HG02981 (cell line): Measurements from ENCODE around the gene FSTL4.

Experiments used
- ATAC-seq: cut with Tn5 transposase; IDR thresholded peaks from one replicate; pipeline ENCODE4 v1.9.1; 2021; ENCODE audit warnings: mild to moderate bottlenecking, moderate library complexity; ENCODE audit not compliant: unreplicated experiment

Gene FSTL4

DNA sequence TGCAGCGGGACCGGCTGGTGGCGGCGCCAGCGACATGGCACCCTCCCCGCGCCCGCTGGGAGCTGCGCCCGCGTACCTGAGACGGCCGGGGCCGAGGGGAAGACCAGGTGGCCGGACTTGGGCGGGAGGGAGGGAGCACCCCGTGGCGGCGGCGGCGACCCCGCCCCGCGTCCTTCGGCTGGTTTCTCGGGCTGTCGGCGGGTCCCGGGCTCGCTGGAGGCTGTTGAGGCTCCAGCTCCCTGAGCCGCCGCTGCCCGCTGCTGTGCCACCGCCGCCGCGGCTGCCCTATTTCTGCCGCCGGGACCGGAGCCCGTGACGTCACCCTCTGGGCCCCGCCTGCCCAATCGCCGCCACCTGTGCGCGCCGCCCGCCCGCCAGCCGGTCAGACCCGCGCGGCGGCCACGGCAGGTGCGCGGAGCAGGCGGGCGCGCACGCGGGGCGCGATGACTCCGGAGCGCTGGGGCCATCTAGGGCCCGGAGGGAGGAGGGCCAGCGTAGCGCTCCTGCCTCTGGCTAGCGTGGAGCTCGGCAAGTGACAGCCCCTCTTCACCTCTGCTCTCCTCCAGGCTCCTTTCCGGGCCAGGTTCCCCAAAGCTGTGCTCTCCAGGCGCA, at the start of gene FSTL4:
FSTL4 (minus strand) TSS at position 293 of the 612 bp plus-strand sequence.
- ATAC-seq, result no peak

DNA sequence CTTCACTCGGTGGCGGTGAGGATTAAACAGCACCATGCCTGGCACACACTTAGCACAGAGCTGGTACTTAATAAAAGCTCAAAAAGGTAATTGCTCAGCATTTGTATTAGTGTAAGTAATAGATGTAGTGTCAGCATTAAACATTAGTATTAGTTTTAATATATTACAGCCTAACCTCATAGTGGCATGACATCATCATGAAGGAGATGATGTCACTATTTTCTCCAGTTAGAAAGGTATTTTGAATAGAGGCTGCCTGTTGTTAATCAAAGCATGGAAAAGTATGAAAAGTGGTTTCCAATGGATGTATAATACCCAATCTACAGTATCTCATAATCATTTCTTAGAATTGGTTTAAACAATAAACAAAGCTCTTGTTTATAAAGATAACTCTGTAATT, 49.0 kb upstream of the FSTL4 start:
- ATAC-seq, result no peak

DNA sequence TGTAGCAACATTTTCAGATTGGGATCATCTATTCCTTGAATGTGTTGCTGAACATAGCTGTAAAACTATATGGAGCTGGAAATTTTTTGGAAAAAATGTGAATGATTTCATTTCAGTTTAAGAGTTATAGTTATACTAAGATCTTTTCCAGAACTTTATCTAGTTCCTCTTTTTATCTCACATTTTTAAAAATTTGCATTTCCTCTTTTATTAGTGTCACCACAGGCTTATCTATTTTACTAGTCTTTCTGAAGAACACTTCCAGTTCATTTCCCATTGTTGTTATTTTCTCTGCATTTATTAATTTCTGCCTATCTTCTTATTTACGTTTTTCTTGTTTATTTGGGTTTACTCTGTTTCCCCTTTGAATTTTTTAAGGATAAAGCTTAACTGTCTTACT, 46.0 kb upstream of the FSTL4 start:
- ATAC-seq, result no peak

GRCh38 chr5:133657036-133657435, 44.7 kb upstream of the FSTL4 start:
- no peak for ATAC-seq

GRCh38 chr5:133655966-133656365, 43.6 kb upstream of the FSTL4 start:
- no peak for ATAC-seq

DNA sequence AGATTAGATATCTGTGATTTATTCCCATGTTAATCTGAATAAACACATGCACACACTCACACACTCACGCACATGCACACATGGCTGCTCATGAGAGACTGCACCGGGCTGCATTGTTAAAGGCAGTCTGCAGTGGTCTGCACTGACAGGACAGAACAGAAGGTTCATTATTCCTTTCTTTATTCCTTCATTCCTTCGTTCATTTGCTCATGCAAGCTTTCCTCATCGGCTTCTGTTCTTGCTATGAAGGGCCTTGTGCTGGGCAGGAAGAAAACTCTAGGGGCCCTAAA, 41.4 kb upstream of the FSTL4 start:
- ATAC-seq, result no peak

DNA sequence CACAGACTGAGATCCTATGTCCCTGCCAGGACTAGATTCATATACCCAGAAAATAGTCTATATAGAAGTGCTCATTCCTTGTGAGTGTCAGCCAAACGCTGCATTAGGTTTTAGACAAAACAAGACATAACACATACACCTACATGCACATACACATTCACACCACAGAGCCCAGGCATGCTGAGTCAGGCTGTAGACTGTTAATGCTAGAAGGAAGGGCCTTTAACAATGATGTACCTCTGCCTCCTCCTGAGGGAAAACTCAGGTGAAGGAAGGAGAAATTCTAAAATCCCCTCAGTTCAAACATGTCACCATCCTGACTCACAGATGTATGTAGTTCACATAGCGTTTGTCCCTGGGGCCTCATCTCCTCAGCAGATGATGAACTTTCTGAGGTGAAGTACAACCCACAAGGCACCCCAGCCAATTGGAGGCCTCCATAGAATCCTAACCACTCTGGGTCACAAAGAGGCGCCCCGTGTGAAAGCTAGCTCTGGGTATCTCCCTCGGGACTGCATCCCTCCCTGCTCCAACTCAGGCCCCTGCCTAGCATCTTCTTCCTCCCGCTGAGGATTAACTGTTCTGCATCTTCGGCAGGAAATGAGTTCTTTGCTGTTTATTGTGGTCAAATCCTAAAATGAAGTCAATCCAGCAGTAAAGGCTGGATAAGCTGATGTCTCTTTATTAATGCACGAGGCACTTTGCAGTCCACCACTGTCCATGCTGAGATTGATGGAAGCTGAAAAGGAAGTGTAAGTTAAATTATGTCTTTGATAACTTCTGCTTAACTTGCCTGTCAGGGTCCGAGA, 40.8 kb upstream of the FSTL4 start:
- no peak for ATAC-seq

GRCh38 chr5:133644000-133644865, 31.9 kb upstream of the FSTL4 start:
- ATAC-seq, result no peak

DNA sequence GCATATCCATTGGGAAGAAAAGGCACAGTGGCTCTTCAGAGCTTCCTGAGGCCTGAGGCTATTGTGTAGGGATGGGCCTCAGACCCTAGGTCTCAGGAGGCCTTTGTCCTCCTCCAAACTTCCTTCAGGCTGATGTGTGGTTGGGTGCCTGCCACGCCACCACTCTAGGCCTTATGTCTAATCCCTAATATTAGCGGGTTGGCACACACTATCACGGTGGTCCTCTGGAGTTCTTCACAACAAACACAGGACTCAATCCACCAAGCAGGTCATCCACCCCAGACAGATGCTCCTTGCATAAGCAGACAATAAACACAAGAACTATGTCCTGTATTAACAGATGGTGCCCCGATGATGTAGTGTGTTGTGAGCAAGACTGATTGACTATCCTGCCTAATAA, 31.0 kb upstream of the FSTL4 start:
- ATAC-seq, result no peak

DNA sequence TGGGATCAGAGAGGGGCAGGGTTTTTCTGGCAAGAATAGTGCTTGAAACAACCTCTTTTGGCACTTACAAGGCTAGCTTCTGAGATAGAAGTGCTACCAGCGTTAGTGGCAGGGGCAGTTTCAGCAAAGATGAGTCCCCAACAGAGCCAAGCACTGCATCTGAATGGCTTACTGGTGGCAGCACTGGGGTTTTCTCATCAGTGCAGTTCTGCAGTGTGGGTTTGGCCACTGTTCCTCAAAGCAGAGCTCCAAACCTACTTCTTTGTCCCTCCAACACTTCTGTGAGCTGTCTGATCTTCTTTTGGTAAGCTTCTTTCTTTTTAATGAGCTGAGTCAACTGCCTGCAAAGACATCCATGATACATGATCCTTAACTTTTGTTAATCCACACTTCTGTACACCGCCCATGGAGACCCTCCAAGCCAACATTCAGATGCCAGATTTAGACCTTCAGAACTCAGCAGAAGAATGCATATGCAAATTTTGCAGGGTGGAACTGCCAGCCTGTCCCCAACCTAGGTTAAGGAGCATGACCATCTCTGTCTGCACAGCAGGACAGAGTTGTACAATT, 29.9 kb upstream of the FSTL4 start:
- no peak for ATAC-seq

DNA sequence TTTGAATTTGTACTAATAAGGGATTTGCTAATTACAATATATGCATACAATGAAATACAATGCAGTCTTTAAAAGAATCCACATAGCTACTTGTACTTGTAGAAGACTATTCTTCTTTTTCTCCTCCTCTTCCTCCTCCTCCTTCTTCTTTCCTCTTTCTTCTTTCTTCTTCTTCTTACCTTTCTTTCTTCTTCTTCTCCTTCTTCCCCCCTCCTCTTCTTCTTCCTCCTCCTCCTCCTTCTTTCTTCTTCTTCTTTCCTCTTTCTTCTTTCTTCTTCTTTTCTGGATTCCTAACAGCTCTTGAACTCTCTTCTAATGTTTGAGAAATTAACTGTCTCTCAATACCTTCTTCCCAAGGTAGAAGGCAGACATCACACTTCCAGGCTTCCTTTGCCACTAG, 29.3 kb upstream of the FSTL4 start:
- no peak for ATAC-seq

DNA sequence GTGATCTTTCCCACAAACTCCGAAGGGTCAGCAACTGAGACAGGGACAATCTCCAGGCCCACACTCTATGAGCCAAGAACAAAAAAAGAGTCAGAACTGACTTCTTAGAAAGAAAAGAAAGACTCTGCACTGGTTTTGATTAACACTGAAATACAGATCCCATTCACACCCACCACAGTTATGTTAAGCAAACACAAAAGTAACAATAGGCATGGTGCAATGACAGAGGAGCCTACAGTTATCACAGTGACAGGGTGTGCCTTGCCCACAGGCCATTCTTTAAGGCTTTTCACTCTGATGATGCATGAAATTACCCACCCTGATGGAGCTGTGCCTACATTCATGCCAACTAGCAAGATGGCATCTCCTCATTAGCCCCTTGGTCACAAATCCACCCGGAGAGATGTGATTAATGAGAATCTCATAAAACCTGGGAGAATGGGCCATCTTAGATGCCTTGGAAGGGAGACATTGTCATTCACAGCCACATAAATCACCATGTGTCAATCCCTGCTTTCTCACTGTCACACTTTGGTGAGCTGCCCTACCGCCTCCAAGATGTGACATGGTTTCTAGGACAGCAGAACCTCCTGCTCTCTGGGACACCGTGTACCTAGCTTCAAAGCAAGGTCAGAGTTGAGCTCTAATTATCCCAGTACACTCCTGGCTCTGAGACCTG, 27.6 kb upstream of the FSTL4 start:
- no peak for ATAC-seq

DNA sequence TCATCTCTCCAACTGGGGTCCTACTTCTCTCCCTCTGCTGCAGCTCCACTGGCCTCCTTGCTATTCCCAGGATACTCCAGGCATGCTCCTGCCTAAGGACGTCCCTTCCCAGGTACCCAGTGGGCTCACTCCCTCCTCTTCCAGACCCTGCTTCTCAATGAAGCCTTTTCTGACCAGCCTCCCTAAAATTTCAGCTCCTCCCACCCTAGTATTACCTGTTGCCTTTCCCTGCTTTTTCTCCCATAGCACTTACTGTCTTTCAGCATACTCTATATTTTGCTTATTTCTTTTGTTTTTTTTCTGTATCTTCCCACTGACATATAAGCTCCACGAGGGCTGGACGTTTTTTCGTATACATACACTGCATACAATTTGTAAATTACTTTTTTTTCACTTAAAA, 26.1 kb upstream of the FSTL4 start:
- no peak for ATAC-seq

DNA sequence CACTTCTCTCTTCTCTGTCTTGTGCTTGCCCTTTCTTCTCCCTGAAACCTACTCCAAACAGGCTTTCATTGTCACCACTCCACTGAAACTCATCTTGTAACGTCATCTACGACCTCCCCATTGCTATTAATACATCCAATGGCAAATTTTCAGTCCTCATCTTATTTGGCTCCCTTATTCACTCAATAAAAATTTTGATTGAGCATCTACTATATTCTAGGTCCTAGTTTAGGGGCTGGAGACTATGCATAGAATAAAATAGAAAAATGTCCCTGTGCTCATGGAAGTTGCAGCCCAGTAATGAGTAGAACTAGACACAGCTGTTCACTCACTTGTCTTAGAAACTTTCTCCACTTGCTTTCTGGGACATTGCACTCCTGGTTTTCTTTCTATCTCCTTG, 24.9 kb upstream of the FSTL4 start:
- no peak for ATAC-seq

- ATAC-seq, result no peak
Measured at GRCh38 chr5:133635051-133635450, 22.7 kb upstream of the FSTL4 start.

DNA sequence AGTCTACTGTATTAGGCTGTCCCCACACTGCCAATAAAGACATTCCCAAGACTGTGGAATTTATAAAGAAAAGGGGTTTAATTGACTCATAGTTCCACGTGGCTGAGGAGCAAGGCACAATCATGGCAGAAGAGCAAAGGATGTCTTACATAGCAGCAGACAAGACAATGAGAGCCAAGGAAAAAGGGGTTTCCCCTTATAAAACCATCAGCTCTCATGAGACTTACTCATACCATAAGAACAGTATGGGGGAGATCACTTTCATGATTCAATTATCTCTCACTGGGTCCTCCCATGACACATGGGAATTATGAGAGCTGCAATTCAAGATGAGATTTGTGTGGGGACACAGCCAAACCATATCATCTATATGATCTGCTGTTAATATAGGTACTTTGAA, 14.8 kb upstream of the FSTL4 start:
- no peak for ATAC-seq

GRCh38 chr5:133624316-133624715, 12.0 kb upstream of the FSTL4 start:
- ATAC-seq, result no peak

DNA sequence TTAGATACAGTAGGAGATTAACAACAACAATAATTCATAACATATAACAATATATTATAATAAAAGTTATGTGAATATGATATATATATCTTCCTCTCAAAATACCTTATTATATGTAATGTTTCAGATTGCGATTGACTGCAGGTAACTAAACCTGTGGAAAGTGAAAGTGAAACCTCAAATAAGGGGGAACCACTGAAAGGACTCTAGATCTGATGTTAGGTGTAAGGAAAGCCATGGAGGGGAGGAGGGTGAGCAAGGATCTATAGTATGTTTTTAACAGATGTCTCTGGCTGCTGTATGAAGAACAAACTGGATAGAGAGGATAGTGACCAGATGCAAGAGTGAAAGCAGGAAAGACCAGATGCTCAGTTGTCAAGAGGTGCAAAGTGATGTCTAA, 5.8 kb upstream of the FSTL4 start:
- ATAC-seq, result no peak

GRCh38 chr5:133613743-133614142, 1.4 kb upstream of the FSTL4 start:
- no peak for ATAC-seq

GRCh38 chr5:133613184-133613583, 843 bp upstream of the FSTL4 start:
- no peak for ATAC-seq
